ENCODE results near the gene KRTAP1-1.

DNA sequence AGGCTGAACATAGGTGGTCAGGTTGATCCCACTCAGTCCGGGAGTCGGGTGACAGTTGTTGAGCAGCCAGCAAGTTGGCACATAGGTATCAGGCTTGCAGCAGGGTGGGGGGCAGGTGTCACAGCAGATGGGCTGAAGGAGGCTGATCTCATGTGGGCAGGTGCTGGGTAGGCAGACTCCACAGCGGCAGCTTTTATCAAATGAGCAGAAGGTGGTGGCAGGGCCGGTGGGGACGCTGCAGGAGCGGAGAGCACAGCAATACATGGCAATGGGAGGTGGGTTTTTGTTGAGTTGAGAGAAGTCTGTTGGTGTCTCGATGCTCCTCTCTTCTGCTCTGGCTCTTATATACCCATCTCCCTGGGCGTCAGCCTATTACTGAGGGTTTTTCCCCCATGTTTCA, 32.4 kb downstream of the KRTAP1-1 start, which contains the start of gene KRTAP3-1:
- TF ChIP-seq, protein P1, sequence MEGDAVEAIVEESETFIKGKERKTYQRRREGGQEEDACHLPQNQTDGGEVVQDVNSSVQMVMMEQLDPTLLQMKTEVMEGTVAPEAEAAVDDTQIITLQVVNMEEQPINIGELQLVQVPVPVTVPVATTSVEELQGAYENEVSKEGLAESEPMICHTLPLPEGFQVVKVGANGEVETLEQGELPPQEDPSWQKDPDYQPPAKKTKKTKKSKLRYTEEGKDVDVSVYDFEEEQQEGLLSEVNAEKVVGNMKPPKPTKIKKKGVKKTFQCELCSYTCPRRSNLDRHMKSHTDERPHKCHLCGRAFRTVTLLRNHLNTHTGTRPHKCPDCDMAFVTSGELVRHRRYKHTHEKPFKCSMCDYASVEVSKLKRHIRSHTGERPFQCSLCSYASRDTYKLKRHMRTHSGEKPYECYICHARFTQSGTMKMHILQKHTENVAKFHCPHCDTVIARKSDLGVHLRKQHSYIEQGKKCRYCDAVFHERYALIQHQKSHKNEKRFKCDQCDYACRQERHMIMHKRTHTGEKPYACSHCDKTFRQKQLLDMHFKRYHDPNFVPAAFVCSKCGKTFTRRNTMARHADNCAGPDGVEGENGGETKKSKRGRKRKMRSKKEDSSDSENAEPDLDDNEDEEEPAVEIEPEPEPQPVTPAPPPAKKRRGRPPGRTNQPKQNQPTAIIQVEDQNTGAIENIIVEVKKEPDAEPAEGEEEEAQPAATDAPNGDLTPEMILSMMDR (conservative IDR thresholded peaks at IDR 0.05; ENCODE audit: low read length) = no peak
- TF ChIP-seq EZH2phosphoT487 (IDR thresholded peaks at IDR 0.05; ENCODE audit: borderline replicate concordance) = no peak

Measured in Loucy (cell line).